Endometrium (tissue), 2 donors: ENCODE data around the gene PSENEN.

Experiments
- FAIRE-seq: peaks from 2 replicates; lab custom pipeline; 2012; peaks lifted over from hg19 to GRCh38; lab: Jason Lieb, UNC
- donor health status: control.
- donor health status: control.

PSENEN gene

GRCh38 chr19:35733180-35734125 is 12.0 kb upstream of the PSENEN start:
- FAIRE-seq = no peak

- FAIRE-seq = no peak
Observed at GRCh38 chr19:35734273-35734672, 11.2 kb upstream of the PSENEN start.

GRCh38 chr19:35734889-35735288 is 10.6 kb upstream of the PSENEN start:
- no peak for FAIRE-seq

DNA sequence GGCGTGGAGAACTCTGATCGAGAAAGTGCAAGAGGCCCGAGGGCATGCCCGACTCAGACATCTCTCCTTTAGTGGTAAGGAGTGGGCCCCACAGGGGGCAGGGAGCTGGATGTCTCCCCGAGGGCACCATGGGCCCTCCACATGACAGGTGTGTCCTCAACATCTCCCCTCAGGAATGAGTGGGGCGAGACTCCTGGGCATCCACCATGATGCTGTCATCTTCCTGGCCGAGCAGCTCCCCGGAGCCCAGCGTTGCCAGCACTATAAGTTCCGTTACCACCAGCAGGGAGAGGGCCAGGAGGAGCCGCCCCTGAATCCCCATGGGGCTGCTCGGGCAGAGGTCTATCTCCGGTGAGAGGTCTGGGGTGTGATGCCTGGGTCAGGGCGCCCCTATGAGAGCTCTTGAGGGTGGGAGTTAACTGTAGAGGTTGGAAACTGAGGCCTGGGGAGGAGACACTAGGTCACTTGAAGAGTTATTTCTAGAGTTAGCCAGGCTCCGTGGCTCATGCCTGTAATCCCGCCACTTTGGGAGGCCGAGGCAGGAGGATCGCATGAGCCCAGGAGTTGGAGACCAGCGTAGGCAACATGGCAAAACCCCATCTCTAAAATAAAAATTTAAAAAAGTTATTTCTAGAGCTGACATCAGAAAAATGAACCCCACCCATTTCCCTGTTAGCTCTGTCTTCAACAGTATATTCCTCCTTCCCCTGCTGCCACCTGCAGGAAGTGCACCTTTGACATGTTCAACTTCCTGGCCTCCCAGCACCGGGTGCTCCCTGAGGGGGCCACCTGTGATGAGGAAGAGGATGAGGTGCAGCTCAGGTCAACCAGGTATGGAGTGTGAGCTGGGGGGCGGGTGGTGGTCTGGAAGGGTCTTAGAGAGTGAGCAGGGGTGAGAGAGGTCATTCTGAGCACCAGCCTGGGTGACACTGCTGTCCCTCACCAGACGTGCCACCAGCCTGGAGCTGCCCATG is 8.3 kb upstream of the PSENEN start:
- FAIRE-seq = no peak

DNA sequence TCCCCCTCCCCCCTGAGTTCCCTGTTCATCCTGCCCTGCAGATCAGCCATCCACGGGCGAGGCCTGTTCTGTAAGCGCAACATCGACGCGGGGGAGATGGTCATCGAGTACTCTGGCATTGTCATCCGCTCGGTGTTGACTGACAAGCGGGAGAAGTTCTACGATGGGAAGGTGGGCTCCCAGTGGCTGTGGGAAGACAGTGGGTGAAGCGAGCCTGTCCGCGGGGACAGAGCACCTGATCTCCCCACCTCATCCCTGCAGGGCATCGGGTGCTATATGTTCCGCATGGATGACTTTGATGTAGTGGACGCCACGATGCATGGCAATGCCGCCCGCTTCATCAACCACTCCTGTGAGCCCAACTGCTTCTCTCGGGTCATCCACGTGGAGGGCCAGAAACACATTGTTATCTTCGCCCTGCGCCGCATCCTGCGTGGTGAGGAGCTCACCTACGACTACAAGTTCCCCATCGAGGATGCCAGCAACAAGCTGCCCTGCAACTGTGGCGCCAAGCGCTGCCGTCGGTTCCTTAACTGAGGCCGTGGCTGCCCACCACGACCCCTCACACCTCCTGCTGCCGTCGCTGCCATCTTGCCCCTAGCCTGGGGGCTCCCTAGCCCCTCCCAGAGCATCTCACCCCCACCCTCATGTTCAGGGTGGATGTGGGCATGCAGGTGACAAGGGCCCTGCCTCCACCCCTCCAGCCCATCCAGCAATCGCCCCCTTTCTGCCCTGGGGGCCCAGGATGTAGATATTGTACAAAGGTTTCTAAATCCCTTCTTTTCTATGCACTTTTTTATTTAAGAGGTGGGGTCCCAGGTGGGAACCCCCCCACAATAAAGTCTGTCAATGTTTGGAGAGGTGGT is 7.2 kb upstream of the PSENEN start:
- FAIRE-seq = no peak

- FAIRE-seq = no peak
Observed at GRCh38 chr19:35738887-35739229, 6.6 kb upstream of the PSENEN start.

- no peak for FAIRE-seq
Observed at GRCh38 chr19:35739275-35740107, 6.0 kb upstream of the PSENEN start.

DNA sequence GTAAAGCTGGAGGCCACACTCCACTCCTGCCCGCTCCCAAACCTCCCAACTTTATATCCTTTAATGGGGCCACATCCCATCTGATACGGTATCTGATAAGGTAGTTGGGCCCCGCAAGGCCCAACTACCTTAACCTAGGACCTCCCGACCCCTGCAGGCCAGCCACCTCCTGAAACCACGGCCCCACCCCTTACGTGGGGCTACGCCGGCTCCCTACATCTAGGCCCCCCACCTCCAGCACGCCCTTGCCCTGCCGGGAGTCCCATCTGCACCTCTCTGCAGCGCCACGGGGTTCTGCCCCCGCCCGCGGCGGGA is 5.4 kb upstream of the PSENEN start:
- FAIRE-seq = no peak

DNA sequence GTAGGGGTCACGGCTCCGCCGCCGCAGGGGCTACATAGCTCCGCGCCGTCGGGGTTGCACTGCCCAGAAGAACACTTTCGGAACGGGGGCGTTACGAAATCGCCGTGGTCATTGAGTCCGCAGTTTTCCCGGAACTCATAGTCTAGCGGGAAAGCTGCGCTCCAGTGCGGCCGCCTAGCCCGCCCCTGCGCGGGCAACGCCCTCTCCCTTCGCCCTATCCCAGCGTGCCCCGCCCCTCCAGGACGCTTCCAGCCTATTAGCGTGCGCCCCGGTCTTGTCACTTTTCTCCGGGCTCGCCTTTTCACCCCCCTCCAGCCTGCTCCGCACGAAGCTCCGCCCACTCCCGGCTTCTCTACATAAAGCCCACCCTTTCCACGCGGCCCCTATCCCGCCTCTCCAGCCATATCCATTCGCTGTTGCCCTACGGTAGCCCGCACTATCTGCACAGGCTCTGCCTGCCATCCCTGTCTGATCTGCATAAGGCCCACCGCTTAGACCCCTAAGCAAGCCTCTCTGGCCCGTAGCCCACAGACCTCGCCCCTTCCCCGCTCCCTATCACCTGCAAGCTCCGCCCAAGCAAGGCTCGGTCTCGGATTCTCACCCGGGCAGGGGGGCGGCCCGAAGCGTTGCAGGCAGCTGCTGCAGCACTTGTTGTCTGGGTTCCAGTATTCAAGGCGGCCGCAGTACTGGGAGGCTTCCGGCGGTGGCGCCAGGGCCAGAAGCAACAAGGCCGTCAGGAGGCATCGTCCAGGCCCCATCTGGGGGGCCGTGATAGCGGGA is 4.8 kb upstream of the PSENEN start:
- FAIRE-seq = peak; percentile 64

DNA sequence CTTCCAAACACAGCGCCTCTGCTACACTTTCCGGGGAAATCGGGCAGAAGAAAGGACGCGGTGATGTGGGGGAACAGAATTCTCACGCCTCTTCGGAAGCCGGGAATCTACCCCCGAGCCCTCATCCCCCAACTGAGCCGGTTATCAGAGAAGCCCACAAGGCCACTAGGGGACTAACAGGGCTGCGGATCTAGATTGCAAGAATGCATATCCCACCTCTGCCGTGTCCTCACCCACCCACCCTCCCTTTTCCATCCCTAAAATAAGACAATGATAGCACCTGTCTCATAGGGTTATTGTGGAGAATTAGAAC is 4.3 kb upstream of the PSENEN start:
- no peak for FAIRE-seq

- FAIRE-seq = no peak
Observed at GRCh38 chr19:35742121-35742724, 3.2 kb upstream of the PSENEN start, which contains the start of gene IGFLR1. Gene IGFLR1, minus strand, starts transcription at chr19:35742452. Its CDS starts 1,272 bp downstream, at chr19:35741180.

GRCh38 chr19:35743640-35744429 is 1.6 kb upstream of the PSENEN start:
- no peak for FAIRE-seq

GRCh38 chr19:35744430-35745327 is 772 bp upstream of the PSENEN start:
- peak; percentile 90 for FAIRE-seq

DNA sequence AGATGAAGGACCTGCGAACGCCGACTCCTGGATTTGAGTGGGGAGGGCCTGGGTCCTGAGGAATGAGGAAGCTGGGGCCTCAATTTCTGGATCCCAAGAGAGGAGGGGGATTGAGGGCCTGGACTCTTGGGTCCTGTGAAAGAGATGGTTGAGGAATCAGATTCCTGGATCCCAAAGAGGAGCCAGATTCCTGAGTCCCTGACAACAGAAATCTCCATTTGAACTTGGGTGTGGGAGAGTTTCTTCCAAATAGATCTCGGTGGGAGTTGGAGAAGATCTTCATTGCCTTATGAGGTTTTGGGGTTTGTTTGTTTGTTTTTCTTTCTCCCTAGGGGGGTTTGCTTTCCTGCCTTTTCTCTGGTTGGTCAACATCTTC is 624 bp downstream of the PSENEN start:
- no peak for FAIRE-seq

DNA sequence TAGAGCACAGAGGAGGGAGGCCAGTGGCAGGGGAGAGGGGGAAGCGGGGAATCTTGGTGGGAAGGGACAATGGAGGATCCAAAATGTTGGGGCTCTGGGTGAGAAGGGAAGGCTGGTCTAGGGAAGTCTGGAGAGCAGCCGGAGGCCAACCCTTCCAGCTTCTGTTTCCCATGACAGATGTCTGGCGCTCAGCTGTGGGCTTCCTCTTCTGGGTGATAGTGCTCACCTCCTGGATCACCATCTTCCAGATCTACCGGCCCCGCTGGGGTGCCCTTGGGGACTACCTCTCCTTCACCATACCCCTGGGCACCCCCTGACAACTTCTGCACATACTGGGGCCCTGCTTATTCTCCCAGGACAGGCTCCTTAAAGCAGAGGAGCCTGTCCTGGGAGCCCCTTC is 1.1 kb downstream of the PSENEN start:
- no peak for FAIRE-seq

GRCh38 chr19:35748106-35749020 is 2.9 kb downstream of the PSENEN start, which contains the start of gene LIN37:
Gene LIN37, plus strand, starts transcription at chr19:35748576. Its CDS starts 149 bp downstream, at chr19:35748725.
- peak; percentile 98 for FAIRE-seq

DNA sequence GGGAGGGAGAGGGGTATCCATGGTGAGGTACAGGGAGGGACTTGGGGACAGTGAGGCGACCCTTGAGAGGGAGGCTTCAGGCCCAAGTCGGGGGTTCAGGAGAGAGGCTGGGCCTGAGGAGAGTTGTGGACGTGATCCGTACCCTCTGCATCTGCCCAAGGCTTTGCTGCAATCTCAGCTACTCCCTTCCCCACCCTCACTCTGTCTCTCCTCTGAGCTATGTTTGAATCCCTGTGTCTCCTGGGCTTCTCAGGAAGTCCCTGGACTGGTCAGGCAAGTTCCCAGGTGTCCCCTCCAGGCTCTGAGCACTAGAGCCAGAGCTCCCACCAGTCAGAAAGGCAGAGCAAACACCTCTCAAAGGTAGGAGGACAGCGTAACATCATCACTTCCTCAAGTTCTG is 4.7 kb downstream of the PSENEN start:
- no peak for FAIRE-seq
